ENCODE measurements around the gene ELMOD1.

DNA sequence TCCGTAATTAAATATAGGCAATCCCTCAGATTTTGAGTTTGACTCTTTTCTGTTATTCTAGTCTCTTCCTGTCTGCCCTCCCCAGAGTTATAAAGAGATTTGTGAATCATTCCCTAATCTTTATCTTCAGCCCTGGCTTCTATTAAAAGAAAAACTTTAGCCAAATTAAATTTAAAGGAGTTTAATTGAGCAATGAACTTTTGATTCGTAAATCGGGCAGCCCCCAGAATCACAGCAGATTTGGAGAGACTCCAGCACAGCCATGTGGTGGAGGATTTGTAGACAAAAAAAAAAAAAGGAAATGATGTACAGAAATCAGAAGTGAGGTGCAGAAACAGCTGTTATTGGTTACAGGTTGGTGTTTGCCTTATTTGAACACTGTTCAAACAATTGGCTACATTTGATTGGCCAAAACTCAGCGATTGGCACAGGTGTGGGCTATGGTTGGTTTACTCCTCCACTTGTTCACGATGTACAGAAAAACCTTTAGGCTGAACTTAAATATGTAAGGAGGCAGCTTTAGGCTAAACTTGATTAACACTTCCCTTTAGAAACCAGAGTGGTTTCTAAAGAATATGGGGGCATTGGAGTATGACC lies 23.1 kb upstream of the ELMOD1 start:
- TF ChIP-seq, protein P1, sequence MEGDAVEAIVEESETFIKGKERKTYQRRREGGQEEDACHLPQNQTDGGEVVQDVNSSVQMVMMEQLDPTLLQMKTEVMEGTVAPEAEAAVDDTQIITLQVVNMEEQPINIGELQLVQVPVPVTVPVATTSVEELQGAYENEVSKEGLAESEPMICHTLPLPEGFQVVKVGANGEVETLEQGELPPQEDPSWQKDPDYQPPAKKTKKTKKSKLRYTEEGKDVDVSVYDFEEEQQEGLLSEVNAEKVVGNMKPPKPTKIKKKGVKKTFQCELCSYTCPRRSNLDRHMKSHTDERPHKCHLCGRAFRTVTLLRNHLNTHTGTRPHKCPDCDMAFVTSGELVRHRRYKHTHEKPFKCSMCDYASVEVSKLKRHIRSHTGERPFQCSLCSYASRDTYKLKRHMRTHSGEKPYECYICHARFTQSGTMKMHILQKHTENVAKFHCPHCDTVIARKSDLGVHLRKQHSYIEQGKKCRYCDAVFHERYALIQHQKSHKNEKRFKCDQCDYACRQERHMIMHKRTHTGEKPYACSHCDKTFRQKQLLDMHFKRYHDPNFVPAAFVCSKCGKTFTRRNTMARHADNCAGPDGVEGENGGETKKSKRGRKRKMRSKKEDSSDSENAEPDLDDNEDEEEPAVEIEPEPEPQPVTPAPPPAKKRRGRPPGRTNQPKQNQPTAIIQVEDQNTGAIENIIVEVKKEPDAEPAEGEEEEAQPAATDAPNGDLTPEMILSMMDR (IDR thresholded peaks at IDR 0.05; ENCODE audit: low read depth, low read length), result no peak
- no peak for TF ChIP-seq EZH2phosphoT487 (IDR thresholded peaks at IDR 0.05; ENCODE audit: low read depth)

Data from OCI-LY3 (cell line).